ENCODE data around the gene TRA2A. TPM values are rescaled to one million over a fixed set of nuclear protein-coding genes. Genes with fewer than 3 reads are reported as not detected.

Gene TRA2A
- total RNA-seq, 1 experiment from 2014 or later = 27.6 TPM

DNA sequence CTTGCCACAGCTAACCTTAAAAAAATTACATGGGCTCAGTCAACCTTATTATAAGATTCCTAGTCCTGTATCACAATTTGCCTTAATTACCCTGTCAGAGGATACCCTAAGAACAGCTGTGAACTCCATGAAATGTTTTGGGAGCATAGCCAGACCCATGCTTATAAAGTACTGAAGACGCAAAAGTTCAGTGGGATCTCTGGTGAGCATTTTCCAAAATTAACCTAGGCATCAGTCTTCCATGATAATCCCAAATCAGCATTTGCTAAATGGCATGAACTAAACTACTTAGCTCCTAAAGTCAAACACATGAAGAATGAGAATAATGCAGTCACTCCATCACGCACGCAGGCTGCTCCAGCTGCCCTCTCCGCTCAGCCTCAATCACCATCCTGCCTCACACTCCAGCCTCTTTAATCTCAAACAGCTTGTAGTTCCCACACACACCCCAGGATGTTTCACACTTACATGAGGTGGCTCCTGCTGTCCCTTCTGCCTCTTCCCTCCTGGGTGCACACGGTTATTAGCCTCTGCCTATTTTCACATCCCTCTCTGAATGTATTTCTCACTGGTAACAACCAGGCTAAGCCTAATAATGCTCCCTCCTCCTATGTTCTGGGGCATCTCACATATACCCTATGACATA is 76.8 kb downstream of the TRA2A start:
- no TSS peak for BruUV-seq (replicated peaks)
- H2AFZ ChIP-seq (ENCODE audit: low read length) = no peak overlapping the region
- CTCF ChIA-PET = no interaction called here
- POLR2A ChIA-PET (ENCODE audit: unreplicated experiment) = no interaction called here
- H3K36me3 ChIP-seq (ENCODE audit: low read depth, low read length) = no peaks in the 10 kb centered on the region
- TF ChIP-seq EZH2phosphoT487 (IDR thresholded peaks at IDR 0.05; ENCODE audit: borderline replicate concordance, low read length) (no peak), EZH2 (IDR thresholded peaks at IDR 0.05; ENCODE audit: low read length, unreplicated experiment) (no peak)
- TF ChIP-seq, protein P1, sequence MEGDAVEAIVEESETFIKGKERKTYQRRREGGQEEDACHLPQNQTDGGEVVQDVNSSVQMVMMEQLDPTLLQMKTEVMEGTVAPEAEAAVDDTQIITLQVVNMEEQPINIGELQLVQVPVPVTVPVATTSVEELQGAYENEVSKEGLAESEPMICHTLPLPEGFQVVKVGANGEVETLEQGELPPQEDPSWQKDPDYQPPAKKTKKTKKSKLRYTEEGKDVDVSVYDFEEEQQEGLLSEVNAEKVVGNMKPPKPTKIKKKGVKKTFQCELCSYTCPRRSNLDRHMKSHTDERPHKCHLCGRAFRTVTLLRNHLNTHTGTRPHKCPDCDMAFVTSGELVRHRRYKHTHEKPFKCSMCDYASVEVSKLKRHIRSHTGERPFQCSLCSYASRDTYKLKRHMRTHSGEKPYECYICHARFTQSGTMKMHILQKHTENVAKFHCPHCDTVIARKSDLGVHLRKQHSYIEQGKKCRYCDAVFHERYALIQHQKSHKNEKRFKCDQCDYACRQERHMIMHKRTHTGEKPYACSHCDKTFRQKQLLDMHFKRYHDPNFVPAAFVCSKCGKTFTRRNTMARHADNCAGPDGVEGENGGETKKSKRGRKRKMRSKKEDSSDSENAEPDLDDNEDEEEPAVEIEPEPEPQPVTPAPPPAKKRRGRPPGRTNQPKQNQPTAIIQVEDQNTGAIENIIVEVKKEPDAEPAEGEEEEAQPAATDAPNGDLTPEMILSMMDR (conservative IDR thresholded peaks at IDR 0.05; ENCODE audit: low read depth, low read length) = no peak
- H3K4me3 ChIP-seq (ENCODE audit: low read length) = no peak overlapping the region
- no peaks in the 10 kb centered on the region for H4K20me1 ChIP-seq (ENCODE audit: low read length)
- no peaks in the 10 kb centered on the region for H3K9me3 ChIP-seq (ENCODE audit: low read length)
- H3K27me3 ChIP-seq (ENCODE audit: low read length) = no peaks in the 10 kb centered on the region
- ATAC-seq (no peak), DNase-seq (no peak)
- no peaks in the 10 kb centered on the region for H3K4me1 ChIP-seq (ENCODE audit: insufficient read depth, low read length)
- H3K79me2 ChIP-seq (ENCODE audit: low read length) = peaks cover 8% of the 10 kb centered on the region; the same call in 1 of the 2 replicates
- no peak overlapping the region for H3K27ac ChIP-seq (ENCODE audit: low read length)
- no peak overlapping the region for H3K4me2 ChIP-seq (ENCODE audit: low read length)
- no peaks in the 10 kb centered on the region for H3K9me2 ChIP-seq (replicated peaks; ENCODE audit: low read length)
- no peak overlapping the region for H3K9ac ChIP-seq (ENCODE audit: low read length)
- intact Hi-C loops (cut with micrococcal nuclease) = no loop called here
- H3F3A ChIP-seq (ENCODE audit: low read length, unreplicated experiment) = no peaks in the 10 kb centered on the region

Other genes starting within 250 kb of the TRA2A start
- gene MALSU1, start 232.6 kb downstream of the TRA2A start, total RNA-seq (2014; rRNA removed) = 284 and 306 TPM in 2 replicates
- 8.9 and 11.7 TPM in 2 replicates for gene IGF2BP3, start 61.5 kb downstream of the TRA2A start, total RNA-seq (2014; rRNA removed)
- 3.2 and 5.6 TPM in 2 replicates for gene CCDC126, start 65.4 kb upstream of the TRA2A start, total RNA-seq (2014; rRNA removed)
- gene FAM221A, start 148.2 kb upstream of the TRA2A start, total RNA-seq (2014; rRNA removed) = 0.75 and 5.6 TPM in 2 replicates
- 0.12 and 1.6 TPM in 2 replicates for gene STK31, start 178.2 kb upstream of the TRA2A start, total RNA-seq (2014; rRNA removed)